ENCODE results near the gene SIM2.
"Not testable (repeated sequence)": the region's sequence is repeated elsewhere in the genome, so short reads cannot be mapped to it uniquely, and the experiment has no call there.

SIM2 gene, protein sequence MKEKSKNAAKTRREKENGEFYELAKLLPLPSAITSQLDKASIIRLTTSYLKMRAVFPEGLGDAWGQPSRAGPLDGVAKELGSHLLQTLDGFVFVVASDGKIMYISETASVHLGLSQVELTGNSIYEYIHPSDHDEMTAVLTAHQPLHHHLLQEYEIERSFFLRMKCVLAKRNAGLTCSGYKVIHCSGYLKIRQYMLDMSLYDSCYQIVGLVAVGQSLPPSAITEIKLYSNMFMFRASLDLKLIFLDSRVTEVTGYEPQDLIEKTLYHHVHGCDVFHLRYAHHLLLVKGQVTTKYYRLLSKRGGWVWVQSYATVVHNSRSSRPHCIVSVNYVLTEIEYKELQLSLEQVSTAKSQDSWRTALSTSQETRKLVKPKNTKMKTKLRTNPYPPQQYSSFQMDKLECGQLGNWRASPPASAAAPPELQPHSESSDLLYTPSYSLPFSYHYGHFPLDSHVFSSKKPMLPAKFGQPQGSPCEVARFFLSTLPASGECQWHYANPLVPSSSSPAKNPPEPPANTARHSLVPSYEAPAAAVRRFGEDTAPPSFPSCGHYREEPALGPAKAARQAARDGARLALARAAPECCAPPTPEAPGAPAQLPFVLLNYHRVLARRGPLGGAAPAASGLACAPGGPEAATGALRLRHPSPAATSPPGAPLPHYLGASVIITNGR

DNA sequence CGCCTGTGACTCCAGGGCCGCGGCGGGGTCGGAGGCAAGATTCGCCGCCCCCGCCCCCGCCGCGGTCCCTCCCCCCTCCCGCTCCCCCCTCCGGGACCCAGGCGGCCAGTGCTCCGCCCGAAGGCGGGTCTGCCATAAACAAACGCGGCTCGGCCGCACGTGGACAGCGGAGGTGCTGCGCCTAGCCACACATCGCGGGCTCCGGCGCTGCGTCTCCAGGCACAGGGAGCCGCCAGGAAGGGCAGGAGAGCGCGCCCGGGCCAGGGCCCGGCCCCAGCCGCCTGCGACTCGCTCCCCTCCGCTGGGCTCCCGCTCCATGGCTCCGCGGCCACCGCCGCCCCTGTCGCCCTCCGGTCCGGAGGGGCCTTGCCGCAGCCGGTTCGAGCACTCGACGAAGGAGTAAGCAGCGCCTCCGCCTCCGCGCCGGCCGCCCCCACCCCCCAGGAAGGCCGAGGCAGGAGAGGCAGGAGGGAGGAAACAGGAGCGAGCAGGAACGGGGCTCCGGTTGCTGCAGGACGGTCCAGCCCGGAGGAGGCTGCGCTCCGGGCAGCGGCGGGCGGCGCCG lies at the start of gene SIM2:
SIM2 (plus strand) TSS at position 135 of the 565 bp plus-strand sequence. CDS start 632 bp downstream, outside the sequence.
- DNase-seq, result no peak

DNA sequence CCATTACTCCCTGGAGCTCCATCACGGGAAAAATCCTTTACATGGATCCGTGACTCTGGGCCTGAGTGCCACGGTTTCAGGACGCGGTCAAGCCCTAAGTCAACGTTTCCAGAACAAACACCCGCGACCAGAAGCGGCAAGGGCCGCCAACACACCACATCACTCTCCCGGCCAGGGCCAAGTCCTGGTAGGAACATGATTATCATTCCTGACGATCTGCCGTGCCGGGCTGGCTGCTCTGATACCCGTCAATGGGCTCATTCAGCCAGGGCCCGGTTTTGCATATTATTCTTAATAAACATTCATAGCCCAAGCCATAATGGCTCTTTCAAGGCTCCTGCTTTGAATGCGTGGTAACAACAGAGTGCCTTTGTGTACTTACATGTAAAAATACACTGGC lies 44.6 kb upstream of the SIM2 start:
- no peak for DNase-seq

DNA sequence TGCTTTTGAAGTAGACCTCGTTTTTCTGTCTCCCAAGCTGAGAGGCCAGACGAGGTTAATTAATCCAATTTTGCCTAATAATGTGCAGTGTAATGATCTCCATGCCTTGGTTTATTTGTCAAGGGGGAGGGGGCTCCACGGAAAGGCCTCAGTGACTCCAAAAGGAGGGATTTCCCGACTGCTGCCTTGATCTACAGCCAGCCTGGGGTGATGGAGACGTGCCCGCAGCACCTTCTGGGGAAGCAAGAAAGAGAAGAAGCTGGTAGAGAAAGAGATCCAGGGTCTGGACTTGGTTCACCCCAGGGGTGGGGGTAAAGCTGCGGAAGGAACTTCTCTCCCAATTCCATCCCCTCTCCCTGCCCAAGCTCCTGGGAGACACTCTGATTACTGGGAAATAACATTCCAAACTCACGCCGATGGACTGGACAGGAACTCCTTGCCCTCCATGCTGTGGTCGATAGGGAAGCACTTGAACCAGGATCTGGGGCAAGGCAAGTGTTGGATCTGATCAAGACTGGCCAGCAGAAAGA lies 44.1 kb upstream of the SIM2 start:
- DNase-seq, result no peak

DNA sequence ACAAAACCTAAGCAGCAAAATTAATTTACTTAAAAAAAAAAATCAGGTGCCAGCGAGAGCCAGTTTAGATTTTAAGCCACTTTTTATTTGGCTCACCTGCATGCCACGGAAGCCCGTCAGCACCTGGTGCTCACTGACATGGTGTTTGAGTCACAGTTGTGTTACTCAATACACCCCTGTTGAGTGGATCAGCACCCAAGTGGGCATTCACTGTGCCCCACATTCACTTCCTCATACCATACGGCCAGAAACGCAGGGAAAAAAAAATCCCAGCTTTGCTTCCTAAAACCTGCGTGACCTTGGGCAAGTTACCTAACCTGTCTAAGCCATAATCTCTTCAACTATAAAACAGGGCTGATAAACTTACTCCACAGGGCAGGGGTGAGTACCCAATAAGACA lies 42.8 kb upstream of the SIM2 start:
- DNase-seq, result no peak

DNA sequence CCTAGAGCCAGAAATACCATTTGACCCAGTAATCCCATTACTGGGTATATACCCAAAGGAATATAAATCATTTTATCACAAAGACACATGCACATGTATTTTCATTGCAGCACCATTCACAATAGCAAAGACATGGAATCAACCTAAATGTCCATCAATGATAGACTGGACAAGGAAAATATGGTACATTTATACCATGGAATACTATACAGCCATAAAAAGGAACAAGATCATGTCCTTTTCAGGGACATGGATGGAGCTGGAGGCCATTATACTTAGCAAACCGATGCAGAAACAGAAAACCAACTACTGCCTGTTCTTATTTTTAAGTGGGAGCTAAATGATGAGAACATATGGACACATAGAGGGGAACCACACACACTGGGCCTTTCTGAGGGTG lies 41.6 kb upstream of the SIM2 start:
- not testable (repeated sequence) for DNase-seq

DNA sequence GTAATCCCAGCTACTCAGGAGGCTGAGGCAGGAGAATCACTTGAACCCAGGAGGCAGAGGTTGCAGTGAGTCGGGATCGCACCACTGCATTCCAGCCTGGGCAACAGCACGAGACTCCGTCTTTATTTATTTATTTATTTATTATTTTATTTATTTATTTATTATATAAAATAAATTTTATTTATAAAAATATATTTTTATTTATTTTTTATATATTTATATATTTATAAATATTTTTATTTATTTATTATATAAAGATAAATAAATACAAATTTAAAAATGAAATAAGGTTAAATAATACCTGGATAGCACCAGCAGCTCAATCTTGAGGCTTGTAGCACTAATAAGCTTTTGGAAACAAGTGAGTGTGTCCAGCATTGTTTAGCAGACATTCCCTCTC lies 40.9 kb upstream of the SIM2 start:
- DNase-seq, result no peak

DNA sequence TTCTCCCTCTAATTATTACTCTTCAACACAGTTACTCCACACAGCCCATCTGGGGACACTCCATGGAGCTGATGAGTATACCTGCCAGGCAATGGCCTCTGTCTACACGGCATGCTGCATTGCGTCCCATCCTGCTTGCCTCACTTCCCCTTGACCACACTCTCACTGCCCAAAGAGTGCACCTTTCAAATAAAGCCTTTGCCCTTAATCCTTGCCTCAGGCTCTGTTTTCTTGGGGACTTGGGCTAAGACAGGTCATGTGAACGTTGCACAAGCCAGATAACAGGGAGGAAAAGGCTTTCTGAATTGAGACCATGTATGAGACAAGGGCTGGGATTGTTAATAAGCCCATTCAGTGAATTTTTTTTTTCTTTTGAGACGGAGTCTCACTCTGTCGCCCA lies 40.0 kb upstream of the SIM2 start:
- no peak for DNase-seq

DNA sequence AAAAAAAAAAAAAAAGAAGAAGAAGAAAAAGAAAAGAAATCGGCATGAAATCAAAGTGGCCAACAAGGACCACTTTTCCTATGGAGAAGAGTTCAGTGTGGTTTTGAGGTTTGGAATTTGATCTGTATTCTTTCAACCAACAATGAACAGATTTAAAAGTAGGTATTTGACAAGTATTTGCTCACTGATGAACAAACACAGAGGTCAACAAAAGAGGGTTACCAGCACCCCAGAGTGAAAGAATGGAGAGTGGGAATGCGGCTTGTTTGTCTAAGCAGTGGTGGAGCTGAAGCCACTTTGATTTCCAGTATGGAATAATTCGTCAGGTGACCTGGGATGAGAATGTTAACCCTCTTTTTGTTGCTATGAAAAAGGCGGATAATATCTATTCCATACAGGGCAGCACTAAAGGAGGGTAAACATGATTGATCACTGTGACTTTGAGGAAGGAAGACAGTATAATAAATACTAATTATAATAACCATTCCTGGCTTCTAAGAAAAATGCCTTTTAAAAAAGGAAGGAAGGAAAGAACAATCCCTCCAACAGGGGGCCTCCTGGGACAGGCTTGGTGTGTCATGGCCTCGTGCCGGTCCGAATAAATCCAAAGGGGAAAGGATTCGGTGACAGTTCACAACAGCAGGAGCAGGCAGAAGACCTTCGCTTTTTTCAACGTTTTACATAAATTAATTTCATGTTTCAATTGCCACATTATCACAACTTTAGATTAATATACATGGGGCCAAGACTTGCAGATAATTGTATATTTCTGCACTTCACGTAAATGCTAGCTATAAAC lies 37.2 kb upstream of the SIM2 start:
- DNase-seq, result no peak

DNA sequence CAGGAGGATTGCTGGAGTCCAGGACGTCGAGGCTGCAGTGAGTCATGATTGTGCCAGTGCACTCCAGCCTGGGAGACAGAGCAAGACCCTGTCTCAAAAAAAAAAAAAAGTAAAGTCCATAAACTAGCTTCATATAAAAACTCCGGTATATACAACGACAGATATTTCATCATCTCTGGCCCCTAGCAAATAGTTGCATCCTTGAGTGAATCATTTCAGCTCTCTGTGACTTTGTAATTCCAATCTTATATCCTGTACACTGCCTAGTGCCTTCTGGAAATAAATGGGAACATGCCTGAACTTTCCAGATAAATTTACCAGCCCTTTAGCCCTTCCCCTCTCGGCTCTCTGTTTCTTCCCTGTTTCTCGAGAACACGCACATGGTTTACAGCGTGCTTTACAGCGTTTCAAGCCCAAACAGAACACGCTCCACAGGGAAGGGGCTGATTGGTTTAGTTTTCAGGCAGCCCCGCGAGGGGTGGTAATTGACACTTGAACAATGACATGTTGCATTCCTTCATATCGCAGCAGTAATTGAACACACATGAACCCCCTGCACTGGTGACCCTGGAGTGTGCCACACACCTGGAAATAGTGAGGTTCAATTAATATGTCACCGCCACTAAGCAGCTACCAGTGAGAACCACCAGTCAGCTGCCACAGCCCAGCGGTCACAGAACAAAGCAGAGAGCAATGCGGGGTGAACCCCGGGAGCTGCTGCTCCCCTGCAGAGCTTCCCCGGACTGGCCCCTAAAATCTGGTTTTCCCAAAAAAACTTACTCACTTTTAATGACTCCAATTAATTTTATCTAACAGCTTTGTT lies 35.7 kb upstream of the SIM2 start:
- DNase-seq, result no peak

DNA sequence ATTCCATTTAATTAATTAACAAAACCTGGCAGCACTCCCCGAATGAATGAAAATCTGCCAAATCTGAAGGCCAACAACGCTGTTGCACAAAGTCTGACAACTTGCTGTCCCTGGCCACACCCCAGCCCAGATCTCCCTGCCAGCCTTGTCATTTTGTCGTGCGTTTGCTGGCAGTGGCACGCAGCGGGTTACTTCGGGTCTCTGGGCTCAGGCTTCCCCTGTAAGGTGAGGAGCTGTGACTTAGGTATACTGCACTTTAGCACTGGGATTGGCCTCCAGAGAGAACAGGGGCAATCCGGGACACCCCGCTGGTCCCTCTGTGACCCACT lies 34.3 kb upstream of the SIM2 start:
- no peak for DNase-seq

DNA sequence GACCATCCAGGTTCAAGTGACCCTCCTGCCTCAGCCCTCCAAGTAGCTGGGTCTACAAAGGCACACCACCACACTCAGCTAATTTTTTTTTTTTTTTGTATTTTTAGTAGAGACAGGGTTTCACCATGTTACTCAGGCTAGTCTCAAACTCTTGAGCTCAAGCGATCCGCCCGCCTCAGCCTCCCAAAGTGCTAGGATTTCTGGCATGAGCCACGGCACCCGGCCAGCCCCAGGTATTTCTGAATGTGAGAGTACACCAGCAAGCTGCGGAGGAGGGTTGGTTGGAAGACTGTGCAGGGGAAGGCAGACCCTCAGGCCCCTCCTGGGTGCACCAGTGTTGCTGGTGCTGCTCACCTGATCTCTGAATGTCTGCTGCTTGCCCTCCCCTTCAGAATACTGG lies 33.1 kb upstream of the SIM2 start:
- no peak for DNase-seq

DNA sequence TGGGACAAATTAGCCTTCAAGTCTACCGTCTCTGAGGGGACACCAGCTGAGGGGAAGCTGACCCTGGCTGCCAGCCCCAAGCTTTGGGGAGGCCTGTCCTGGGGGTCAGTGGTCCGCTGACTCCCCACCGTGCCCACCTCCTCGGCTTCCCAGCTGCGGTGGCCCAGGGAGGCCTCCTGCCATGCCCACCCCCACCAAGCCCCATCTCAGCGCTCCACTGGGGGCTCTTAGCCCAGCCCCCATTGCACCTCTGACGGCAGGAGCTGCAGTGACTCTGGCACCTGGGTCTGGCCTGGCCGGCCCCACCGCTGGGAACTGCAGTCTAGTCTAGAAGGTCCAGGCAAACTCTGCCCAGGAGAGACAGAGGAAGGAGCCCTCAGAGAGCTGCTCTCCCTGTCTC lies 30.2 kb upstream of the SIM2 start:
- no peak for DNase-seq

DNA sequence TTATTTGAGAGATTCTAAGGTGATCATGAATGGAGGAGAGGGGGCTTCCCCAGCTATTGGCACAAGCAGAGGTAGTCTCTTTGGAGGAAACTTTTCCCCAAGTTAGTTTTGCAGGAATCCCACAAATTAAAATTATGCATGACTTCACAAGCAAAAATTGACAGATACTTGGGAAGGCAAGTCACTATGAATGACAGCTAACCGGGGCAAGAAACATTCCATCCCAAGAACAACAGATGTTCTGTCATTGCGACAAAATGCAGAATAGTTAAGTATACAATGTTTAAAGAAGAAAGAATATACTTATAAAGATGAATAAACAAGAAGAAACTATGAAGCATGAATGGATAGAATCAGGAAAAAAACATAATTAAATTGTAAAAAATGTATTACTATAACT lies 27.1 kb upstream of the SIM2 start:
- DNase-seq, result no peak

DNA sequence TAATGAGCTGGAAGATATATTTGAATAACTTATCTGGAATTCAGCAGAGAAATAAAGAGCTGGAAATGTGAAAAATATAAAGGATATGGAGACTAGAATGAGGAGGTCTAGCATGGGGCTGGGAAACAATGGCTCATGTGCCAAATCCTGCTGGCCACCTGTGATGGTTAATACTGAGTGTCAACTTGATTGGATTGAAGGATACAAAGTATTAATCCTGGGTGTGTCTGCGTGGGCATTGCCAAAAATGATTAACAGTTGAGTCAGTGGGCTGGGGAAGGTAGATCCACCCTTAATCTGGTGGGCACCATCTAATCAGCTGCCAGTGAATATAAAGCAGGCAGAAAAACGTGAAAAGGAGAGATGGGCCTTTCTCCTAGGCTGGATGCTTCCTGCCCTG lies 26.6 kb upstream of the SIM2 start:
- DNase-seq, result not testable (repeated sequence)

DNA sequence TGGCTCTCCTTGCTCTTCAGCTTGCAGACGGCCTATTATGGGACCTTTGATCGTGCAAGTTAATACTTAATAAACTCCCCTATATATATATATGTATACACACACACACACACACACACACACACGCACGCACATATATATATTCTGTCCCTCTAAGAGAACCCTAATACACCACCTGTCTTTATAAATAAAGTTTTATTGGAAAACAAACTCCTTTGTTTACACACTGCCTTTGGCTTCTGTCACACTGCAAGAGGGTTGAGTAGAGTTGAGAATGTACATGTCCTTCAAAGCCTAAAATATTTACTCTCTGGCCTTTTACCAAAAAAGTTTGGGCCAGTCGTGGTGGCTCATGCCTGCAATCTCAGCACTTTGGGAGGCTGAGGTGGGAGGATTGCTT lies 26.2 kb upstream of the SIM2 start:
- DNase-seq, result no peak

DNA sequence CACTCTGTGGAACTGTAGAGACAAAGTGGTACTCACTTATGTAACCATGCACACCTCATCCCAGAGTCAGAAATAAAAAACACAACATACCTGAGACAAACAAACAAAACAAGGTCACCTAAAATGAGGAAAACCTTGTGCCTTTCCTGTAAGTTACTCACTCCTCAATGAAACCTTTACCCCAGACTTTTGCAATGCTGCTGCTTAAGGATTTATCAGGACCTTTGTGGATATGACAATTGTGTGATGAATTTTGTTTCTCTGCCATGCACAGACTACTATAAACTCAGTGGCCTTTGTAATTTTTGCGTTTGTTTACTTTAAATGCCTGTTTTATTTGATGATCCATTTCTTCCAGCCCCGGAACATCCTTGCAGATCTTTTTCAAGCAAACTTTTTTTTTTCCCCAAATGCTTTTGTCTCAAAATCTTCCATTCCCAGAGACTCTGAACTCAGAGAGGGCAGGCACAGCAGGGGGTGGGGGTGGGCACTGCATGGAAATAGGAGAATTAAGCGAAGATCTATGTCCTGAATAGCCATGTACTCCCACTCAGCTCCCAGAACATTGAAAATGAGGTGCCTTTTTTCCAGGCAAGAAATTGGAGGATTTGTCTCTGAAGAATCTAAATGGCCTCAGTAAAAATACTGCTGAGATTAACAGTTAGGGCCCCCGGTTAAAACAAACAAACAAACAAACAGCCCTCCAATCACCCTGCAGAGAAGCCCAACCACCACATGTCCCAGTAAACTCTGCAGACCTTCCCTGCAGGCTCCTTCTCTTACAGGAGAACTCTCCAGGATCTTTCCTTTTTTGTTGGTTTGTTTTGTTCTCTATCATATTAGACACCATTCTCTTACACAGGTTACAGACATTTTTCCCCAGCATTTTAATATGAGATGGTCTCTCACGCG lies 22.6 kb upstream of the SIM2 start:
- DNase-seq, result no peak

DNA sequence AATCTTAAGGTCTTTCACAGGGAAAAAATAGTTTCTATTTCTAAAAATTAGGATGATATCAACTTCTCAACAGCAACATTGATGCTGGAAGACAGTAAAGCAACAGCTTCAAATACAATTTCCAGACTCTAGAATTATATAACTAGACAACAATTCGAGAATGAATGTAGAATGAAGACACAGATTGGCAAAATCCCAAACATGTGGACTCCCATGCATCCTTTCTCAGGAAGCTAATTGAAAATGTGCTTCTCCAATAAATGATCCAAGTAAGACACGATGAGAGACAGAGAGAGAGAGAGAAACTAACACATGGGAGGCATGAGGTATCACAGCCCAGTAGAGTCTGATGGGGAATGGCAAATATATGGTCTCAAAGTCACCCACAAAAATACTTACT lies 21.5 kb upstream of the SIM2 start:
- no peak for DNase-seq

DNA sequence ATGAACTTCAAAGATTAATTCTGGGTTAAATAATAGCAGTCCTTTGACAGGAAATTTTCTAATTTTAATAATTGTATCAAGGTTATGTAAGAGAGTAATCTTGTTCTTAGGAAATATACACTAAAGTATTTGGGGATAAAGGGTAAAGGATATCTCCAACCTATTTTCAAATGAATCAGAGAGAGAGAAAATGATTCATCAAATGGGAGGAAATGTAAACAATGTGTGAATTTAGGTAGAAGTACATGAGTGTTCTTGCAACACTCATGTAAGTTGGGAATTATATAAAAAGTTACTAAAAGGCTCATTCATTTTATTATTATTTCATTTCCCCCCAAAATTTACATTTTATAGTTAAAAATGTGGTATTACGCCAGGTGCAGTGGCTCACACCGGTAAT lies 20.4 kb upstream of the SIM2 start:
- DNase-seq, result no peak

DNA sequence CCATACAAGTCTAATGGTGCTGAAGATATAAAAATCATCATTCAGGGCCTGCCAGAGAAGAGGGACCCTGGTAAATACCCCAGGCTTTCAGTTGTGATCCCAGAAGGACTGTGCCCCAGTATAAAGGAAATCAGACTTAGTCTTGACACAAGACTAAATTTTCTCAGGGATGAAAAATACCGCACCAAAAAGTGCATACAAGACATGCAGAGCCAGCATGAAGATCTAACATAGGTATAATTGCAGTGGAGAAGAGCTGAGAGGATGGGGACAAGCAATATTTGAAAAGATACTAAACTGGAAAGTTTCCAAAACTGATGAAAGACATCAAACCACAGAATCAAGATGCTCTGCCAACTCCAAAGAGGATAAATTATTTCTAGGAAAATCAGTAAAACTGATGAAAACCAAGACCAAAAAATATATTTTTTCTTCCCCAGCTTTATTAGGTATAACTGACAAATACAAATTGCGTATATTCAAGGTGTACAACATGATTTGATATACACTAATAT lies 17.7 kb upstream of the SIM2 start:
- no peak for DNase-seq

DNA sequence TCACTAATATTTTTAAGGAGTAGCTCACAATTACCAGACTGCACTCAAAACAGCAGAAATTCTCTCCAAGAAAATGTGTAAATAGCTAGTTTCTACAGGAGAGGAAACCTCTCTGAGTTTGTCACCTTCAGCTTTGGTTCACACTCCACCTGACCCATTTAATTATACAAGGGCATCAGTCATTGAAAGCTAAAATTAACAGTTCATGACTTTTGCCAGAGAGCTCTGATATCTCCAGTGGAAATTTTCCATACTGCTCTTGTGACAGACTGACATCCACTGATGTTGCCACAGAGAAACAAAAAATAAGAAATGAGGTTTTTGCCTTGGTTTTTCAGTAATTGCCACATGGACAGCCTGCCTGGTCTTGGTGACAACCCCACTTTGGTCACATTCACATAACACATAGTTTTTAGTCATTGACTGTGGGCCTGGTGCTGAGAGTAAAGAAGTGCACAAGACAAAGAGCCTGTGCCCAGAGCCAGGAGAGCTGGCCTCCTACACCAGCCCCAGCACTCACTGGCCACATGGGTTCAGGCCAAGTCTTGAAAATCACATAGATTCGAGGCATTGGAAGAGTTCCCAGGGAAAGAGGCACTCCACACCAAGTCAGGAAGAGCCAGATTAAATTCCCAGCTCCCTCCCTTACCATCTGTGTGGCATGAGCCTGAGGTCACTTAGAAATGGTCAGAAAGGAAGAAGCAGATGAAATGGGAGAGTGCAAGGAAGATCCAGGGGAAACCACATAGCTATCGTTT lies 13.8 kb upstream of the SIM2 start:
- DNase-seq, result no peak

Measured in CD4-positive, alpha-beta T cell treated with Interleukin-4 for 4 hours (primary cell).